CD4-positive, alpha-beta T cell treated with Interleukin-21 for 1 hour (primary cell): ENCODE measurements around the gene AIFM3.
A peak's percentile ranks its signal among the peaks of the same experiment; 100 is the strongest.

Experiments used
- DNase-seq: peaks from one replicate; pipeline ENCODE4 v3.0.0-alpha.2; 2020

Gene AIFM3

DNA sequence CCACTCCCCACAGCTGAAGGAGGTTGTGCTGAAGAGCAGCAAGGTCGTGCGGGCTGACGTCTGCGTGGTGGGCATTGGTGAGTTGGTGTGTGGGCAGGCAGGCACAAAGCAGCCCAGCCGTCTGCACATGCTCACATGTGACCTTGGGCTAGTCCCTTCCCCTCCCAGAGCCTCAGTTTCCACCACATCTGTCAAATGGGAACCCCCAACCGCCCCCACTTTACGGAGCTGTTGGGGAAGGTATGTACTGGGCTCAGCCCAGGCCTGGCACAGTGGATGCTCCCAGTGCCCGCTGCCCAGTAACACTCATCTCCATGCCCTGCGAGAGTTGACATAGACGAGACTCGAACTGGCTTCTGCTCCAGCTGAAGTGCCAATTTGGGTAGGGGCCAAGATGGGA, 10.0 kb downstream of the AIFM3 start:
- no peak for DNase-seq

DNA sequence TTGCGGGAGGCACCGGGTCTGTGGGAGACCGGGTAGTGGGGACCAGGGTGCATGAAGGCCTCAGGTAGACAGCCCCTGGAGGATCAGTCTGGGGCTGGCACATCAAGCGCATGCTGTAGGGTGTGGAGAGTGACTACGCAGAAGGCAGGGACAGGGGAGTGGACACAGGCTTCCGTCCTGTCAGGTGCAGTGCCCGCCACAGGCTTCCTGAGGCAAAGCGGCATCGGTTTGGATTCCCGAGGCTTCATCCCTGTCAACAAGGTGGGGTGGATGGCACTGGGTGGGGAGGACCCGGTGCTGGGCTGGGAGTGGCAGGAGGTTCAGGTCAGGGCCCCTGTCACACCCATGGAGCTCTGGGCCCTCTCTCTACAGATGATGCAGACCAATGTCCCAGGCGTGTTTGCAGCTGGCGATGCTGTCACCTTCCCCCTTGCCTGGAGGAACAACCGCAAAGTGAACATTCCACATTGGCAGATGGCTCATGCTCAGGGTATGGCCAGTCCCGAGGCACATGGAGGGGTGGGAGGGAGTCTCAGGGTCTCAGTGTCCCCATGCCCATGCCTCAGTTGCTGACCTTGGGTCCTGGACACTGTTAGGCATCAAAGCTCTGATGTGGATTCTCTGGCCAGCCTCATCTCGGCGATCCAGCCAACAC, 10.6 kb downstream of the AIFM3 start:
- DNase-seq: no peak

DNA sequence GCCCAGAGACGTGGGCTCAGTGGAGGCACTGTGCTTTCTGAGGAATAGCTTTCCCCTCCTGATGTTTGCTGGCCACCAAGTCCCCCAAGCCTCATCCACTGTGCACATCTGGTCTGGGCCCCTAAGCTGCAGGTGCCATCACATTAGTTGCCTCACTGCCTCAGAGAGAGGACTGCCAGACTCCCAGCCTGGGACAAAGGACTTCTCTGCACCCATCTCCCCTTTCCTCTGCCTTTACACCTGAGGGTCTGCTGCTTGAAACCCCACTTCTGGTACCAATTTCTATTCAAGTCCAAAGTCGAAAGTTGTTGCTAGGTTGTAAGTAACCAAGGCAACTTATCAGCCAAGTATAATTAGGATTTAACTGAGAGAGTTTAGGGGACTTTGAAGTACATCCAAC, 11.4 kb downstream of the AIFM3 start:
- DNase-seq: no peak

DNA sequence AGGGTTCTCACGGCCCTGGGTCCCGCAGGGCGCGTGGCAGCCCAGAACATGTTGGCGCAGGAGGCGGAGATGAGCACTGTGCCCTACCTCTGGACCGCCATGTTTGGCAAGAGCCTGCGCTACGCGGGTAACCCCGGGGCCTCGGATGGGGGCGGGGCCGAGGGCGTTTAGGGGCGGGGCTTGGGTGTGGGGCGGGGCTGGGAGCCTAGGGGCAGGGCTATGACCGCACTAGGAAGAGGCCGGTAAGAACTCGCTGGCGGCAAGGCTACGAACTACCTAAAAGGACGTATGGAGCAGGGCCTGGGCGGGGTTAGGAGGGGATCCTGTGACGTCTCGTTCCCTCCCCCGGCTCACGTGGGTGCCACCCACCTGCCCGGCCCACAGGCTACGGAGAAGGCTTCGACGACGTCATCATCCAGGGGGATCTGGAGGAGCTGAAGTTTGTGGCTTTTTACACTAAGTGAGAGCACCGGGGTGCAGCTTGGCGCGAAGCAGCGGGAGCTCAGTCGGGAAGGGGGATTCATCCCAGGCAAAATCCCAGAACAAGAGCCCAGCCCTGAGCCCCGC, 12.3 kb downstream of the AIFM3 start:
- DNase-seq: peak; percentile 73

DNA sequence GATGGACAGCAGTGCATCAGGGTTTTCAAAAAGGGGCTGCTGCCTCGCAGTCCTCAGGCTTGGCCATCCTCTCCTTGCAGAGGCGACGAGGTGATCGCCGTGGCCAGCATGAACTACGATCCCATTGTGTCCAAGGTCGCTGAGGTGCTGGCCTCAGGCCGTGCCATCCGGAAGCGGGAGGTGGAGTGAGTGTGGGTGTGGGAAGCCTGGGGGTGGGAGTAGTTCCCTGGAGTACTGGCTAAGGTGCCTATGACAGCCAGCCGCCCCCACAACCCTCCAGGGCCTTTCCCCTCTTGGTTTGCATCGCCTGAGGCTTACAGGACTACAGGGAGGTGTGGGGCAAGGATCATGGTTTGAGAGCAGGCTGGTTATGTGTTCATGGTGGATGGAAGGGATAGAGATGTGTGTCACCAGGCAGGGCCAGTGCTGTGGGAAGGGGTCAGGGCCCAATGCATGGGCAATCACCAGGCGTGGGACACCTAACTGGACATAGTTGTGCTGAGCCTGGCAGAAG, 12.9 kb downstream of the AIFM3 start:
- DNase-seq: no peak

DNA sequence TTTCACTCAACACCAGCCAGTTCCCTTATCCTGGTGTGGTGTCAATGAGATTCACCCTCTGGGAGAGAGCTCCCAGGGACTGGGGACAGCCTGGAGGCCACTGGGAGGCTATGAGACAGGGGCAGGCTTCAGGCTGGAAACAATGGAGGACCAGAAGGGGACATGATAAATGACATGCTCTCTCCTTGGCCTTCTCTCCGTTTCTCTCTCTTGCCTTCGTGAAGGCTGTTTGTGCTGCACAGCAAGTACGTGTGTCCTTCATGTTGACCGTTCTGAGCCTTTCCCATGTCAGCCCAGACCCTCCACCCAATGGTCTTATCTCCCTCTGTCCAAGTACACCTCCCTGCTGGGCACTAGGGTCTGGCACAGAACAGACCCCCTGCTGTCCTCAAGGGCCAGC, 13.5 kb downstream of the AIFM3 start:
- no peak for DNase-seq

DNA sequence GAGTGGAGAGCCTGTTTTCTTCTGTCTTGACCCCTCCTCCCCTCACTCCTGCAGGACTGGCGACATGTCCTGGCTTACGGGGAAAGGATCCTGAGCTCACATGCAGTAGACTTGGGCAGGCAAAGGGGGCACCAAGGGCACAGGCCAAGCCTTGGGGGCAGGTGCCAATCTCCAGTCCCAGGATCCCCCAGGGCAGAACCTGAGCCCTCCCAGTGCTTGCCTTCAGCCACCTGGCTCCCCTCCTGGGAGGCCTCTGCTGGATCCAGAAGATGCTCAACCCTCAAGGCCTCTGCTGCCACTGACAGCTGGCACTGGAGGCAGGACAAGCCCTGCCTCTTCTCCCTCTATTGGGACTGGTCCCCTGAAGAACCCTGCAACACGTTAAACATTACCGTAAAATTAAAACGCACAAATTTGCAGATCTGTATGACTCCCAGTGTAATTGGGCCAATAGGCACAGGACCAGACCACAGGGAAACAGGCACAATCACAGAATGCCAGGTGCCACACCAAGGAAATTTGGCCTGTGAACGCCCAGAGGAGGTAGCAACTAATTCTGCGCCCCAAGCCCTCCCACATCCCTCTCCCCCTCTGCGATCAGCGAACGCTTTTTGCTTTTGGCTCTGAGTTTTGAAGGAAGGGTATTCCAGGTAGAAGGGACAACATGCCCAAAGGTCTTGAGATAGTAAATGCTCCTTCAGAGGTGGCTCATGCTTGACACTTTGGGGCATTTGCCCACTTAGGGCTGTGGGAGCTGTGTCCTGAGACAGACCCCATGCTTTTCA, 14.1 kb downstream of the AIFM3 start:
- DNase-seq: no peak

DNA sequence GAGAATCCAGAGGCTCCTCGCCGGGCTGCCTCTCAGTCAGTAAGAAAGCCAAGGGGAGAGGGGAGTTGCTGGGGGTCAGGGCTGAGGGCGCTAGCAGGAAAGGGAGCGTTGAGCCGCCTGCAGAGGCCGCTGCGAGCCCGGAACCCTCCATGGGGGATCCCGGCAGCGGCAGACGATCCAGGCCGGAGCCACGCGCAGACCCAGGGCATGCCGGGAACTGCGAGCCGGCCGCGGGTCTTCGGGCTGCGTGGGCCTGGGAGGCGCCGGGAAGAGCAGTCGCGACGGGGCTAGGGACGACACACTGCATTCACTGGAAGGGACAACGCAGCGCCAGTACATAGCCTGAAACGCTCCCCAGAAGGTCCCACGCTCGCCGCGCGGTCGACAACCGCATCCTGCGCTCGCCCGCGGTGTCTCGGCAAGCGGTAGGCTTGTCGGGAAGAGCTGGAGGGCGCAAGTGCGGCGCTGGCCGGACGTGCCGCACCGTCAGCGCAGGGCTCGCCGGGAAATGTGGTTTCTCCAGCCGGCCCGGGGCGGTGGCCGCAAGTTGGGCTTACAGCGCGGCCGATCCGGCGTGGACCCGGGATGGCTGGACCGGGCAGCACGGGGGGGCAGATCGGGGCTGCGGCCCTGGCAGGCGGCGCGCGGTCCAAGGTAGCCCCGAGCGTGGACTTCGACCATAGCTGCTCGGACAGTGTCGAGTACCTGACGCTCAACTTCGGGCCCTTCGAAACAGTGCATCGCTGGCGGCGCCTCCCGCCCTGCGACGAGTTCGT, 14.9 kb downstream of the AIFM3 start, which contains the start of gene LZTR1:
Gene LZTR1 (plus strand): TSS at position 511 of the 776 bp plus-strand sequence. CDS start 75 bp downstream, at position 586.
- peak; percentile 68 for DNase-seq

DNA sequence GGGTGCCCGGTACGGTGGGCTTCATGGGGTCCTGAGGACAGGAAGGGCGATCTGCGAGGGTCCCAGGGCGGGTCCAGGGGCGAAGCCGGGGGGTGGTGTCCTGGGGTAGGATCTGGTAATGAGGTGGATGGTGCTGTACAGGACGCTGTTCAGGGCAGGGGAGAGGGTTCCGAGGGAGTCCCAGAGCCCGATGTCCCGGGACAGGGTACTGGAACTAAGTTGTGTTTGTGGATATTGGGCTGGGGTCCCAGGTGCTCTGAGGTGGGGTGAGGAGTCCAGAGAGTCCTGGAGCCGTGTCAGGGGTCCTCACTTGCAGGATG, 15.5 kb downstream of the AIFM3 start:
- DNase-seq: no peak

DNA sequence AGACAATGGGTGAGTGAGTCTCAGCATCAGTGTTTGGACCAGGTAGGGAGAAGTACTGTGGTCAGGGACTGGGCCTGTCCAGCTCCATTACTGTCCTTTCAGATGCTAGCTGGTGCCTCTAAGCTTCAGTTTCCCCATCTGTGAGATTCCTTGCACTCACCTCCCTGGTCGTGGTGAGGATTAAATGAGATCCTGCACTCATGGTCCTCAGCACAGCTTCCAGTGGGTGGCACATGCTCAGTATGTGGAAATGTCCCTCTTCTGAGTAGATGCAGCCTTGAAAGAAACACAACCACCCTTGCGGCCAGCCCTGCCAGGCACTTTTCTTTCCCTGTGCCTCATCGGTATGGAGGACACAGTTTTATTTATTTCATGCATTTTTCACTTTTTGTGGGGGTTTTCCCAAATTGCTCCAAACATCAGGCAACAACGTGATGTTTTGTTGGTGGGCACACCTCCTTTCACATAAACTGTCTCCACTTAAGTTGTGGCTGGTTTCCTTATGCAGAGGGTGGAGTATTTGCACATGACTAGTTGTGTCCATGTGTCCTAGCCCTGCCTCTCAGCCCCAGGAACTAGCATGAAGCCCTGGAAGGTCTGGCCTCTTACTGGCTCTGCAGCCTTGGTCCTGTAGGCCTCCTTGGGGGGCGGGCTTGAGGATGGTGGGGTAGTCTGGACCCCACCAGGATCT, 16.2 kb downstream of the AIFM3 start:
- no peak for DNase-seq

DNA sequence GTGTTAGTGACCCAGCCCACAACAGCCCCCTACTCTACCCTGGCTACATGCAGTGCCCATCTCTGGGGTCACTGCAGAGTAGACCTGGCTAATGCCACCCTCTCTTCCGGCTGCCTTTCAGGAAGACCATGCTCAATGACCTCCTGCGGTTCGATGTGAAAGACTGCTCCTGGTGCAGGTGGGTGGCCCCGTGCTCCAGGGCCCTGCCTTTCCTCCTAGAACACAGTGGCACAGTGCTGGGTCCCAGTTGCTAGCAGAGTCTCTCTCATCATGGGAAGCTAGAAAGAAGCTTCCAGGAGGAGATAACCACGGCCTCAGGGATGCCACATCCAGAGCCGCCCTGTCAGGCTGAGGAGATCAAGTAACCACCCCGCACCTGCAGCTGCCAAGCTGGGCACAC, 18.7 kb downstream of the AIFM3 start:
- DNase-seq: no peak

DNA sequence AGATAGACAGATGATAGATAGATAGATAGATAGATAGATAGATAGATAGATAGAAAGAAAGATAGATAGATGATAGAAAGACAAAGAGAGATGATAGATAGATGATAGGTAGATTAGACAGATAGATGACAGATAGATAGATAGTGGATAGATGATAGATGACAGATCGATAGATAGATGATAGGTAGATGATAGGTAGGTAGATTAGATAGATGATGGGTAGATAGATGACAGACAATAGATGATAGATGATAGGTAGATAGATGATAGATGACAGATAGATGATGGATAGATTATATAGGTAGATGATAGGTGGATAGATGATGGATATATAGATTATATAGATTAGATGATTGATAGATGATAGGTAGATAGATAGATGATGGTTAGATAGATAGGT, 19.3 kb downstream of the AIFM3 start:
- no peak for DNase-seq

DNA sequence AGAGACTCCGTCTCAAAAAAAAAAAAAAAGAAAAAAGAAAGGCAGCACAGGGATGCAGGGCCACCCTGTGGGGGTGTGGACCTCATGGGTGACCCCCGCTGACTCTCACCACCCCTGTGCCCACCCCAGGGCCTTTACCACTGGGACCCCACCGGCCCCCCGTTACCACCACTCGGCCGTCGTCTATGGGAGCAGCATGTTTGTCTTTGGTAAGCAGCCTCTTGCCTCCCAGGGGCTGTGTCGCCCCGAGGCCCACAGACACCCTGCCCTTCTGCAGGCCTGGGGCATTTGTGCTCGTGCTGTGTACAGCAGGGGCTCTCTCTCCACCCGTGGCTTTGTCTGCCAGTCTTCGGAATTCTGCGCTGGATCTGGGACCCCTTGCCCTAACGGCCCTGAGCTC, 20.3 kb downstream of the AIFM3 start:
- DNase-seq: no peak

DNA sequence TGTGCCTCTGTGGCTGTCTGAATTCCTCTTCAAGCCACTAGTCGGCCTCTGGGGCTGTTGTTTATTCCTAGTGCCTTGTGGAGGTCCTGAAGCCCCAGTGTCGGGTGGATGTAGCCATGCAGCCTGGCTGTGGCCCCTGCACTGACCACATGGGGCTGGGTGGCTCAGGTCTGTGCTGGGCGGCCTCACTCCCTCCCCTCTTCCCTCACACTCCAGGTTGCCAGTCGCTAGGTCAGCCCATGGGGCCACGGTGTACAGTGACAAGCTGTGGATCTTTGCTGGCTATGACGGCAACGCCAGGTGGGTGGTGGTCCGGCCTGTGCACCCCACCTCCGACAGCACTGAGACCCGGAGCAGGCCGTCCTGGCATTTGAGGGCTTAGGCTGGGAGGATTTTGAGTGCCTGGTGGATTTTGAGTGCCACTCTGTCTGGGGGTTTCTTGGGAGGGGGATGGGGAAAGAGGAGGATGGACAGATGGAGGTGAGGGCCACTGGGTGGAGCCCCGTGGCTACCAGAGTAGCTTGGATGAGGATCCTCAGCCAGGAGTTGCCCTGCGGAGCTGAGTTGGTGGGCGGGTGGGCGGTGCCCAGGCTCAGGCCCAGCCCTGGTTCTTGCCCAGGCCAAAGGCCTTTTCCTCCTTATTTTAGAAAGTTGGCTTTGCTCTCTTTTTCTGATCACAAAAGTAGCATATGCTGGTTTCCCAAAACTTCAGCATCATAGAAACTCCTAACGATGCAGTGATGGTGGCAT, 21.7 kb downstream of the AIFM3 start:
- no peak for DNase-seq

DNA sequence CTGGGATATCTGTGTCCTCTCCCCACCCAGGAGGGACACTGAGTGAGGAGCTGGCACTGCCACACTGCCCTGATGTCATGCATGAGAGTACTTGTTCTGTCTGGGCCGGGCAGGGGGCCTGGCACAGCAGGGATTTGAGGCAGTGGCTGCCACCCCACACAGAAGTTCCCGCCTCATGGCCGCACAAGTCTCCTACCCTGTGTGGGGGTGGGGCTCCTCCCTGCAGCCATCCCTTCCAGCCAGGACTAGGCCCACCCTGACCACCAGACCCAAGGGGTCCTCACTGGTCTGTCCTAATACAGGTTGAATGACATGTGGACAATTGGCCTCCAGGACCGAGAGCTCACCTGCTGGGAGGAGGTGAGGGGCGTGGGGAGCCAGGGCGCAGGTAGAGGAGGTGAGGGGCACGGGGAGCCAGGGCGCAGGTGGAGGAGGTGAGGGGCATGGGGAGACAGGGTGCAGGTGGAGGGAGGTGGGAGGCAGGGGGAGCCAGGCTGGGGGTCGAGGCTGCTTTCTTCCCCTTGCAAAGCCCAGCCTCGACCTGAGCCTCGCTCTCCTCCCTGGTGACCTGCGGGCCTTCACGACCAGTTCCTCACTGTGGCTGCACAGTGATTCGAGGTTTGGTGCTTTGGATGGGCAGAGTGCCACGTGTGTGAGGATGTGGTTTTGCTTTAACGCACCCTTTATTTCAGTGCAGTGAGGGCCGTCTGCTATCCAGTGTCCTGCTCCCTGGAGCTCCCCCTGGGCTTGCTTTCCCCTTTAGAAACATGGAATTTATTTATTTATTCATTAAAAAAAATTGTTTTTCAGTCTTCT, 22.5 kb downstream of the AIFM3 start:
- no peak for DNase-seq

DNA sequence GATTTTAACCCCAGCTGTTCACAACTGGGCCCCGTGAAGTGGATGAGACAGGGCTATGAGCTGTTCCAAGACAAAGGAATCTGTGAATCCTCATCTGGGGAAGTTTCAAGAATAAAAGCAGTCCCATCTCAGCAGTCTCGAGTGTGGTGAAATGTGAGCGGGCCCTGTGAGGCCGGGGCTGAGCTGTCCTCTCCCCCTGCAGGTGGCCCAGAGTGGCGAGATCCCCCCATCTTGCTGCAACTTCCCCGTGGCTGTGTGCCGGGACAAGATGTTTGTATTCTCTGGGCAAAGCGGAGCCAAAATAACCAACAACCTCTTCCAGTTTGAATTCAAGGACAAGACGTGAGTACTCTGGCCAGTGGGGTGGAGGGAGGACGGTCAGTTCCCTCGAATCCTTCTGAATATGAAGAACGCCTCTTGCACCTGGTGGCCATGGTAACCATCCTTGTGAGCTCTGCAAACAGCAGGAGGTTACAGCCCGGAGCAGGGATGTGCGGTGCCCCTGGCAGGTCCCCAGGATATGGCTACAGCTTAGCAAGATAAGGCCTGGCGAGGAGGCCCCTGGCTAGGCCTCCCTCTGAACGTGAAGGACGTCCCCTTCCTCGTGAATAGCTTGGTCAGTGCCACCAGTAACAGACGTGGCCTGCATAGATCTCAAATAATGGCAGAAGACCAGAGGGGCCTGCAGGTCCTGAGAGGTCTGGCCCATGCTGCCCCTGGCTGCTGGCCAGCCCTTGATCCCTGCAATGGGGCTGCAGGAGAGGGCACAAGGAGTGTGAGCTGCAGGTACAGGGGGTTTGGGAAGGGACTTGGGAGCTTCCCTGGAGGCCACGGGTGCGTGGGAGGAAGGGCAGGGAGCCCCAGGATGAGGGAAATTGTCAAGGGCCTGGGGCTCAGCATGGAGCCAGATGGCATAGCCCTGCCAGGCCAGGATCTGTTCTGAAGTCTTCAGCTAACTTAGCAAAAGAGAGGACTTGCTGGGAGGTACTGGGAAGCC, 23.4 kb downstream of the AIFM3 start:
- DNase-seq: no peak

DNA sequence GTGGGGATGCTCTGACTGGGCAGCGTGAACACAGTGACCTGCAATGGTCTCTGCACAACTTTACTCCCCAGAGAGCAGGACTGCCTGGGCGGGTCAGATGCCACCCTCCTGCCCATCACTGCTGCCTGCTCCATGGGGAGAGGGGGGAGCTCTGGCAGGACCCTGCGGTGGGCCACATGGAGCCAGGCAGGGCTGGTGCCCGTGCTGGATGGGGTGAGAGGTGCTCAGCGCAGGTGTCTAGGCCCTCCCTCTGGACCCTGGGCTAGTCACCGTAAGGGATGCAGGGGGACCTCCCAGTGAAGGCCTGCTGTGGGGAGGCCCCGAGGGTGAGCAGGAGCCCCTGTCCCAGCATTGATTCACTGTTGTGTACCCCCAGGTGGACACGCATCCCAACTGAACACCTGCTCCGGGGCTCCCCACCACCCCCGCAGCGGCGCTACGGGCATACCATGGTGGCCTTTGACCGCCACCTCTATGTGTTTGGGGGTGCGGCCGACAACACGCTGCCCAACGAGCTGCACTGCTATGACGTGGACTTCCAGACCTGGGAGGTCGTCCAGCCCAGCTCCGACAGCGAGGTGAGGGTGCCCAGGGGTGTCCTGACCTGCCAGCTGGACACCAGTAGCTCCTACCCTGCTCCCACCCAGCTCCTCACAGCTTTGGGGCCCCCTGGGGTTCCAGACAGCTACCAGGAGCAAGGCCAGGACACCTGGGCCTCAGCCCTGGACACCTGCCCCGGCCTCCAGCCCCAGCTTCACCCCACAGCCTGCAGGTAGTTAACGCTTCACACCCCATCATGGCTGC, 24.4 kb downstream of the AIFM3 start:
- DNase-seq: no peak

DNA sequence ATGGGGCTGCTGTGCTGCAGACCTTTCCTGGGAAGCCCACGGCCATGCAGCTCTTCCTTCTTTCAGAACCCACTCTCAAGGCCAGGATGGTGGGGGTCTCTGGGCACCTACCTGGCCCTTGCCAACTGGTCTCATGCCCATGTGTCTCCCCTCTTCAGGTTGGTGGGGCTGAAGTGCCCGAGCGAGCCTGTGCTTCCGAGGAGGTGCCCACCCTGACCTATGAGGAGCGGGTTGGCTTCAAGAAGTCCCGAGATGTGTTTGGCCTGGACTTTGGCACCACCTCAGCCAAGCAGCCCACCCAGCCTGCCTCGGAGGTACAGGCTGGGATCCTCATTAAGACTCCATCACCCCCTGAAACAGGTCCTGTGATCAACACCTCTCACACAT, 25.0 kb downstream of the AIFM3 start:
- DNase-seq: no peak
